ENCODE data around the gene RTRAF.

RTRAF gene

DNA sequence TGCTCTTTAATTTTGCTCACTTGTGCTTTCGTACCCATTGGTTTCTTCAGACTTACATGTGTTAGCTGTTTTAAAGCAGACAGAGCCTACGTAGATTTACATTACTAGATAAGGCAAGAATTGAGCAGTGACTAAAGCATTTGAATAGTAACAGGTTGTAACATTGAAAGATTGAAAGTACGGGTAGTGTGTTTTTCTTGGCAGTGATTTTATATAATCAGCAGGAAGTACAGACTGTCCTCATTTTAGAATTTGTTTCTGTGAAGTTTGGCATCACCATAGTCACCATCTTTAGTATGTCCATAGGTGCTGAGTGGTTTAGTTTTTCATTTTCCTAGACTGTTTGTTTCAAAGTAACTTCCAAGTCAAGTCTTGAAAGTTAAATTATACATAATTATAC is 14.0 kb downstream of the RTRAF start:
- no peak overlapping the region for H3K27ac ChIP-seq (replicated peaks)
- no peak for DNase-seq (ENCODE audit: low read depth in 1 of 2, low spot score in 1 of 2)
- no peaks in the 10 kb centered on the region for H3K27me3 ChIP-seq (ENCODE audit: insufficient read depth, poor library complexity, severe bottlenecking)
- TF ChIP-seq, protein P1, sequence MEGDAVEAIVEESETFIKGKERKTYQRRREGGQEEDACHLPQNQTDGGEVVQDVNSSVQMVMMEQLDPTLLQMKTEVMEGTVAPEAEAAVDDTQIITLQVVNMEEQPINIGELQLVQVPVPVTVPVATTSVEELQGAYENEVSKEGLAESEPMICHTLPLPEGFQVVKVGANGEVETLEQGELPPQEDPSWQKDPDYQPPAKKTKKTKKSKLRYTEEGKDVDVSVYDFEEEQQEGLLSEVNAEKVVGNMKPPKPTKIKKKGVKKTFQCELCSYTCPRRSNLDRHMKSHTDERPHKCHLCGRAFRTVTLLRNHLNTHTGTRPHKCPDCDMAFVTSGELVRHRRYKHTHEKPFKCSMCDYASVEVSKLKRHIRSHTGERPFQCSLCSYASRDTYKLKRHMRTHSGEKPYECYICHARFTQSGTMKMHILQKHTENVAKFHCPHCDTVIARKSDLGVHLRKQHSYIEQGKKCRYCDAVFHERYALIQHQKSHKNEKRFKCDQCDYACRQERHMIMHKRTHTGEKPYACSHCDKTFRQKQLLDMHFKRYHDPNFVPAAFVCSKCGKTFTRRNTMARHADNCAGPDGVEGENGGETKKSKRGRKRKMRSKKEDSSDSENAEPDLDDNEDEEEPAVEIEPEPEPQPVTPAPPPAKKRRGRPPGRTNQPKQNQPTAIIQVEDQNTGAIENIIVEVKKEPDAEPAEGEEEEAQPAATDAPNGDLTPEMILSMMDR (IDR thresholded peaks at IDR 0.05; ENCODE audit: insufficient read depth, low read length) = no peak
- TF ChIP-seq POLR2AphosphoS5 (IDR thresholded peaks at IDR 0.05; ENCODE audit: low read depth) = no peak
- TF ChIP-seq, protein P2, sequence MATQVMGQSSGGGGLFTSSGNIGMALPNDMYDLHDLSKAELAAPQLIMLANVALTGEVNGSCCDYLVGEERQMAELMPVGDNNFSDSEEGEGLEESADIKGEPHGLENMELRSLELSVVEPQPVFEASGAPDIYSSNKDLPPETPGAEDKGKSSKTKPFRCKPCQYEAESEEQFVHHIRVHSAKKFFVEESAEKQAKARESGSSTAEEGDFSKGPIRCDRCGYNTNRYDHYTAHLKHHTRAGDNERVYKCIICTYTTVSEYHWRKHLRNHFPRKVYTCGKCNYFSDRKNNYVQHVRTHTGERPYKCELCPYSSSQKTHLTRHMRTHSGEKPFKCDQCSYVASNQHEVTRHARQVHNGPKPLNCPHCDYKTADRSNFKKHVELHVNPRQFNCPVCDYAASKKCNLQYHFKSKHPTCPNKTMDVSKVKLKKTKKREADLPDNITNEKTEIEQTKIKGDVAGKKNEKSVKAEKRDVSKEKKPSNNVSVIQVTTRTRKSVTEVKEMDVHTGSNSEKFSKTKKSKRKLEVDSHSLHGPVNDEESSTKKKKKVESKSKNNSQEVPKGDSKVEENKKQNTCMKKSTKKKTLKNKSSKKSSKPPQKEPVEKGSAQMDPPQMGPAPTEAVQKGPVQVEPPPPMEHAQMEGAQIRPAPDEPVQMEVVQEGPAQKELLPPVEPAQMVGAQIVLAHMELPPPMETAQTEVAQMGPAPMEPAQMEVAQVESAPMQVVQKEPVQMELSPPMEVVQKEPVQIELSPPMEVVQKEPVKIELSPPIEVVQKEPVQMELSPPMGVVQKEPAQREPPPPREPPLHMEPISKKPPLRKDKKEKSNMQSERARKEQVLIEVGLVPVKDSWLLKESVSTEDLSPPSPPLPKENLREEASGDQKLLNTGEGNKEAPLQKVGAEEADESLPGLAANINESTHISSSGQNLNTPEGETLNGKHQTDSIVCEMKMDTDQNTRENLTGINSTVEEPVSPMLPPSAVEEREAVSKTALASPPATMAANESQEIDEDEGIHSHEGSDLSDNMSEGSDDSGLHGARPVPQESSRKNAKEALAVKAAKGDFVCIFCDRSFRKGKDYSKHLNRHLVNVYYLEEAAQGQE (IDR thresholded peaks at IDR 0.05; ENCODE audit: insufficient replicate concordance, low read depth) = no peak
- no peak for TF ChIP-seq SPI1 (IDR thresholded peaks at IDR 0.05; ENCODE audit: borderline replicate concordance, low read depth)
- TF ChIP-seq GABPA (IDR thresholded peaks at IDR 0.05; ENCODE audit: low read depth) = no peak
- H3K4me3 ChIP-seq (replicated peaks; ENCODE audit: insufficient read depth, low read length) = no peak overlapping the region

DNA sequence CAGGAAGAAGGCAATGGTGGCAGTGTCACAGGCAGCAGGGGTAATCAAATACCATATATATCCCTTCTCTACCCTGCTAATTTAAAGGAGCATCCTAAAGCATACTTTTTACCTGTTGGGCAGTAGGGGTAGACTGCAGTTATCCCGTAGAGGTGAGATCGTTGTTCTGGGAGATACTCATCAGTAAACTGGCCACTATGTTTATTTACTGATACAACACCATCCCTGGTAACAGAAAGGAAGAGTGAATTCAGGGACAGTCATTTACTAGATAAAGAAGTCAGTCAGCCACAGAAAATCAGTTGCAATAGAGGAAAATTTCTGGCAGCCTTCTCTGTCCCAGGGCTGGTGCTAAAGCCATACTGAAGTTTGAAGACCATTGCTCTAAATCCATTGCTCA is 16.3 kb downstream of the RTRAF start:
- H3K27me3 ChIP-seq (ENCODE audit: insufficient read depth, poor library complexity, severe bottlenecking) = no peaks in the 10 kb centered on the region
- H3K4me3 ChIP-seq (replicated peaks; ENCODE audit: insufficient read depth, low read length) = no peak overlapping the region
- H3K27ac ChIP-seq (replicated peaks) = no peak overlapping the region
- no peak for TF ChIP-seq SPI1 (IDR thresholded peaks at IDR 0.05; ENCODE audit: borderline replicate concordance, low read depth)
- TF ChIP-seq, protein P2 (IDR thresholded peaks at IDR 0.05; ENCODE audit: insufficient replicate concordance, low read depth) = no peak
- no peak for TF ChIP-seq POLR2AphosphoS5 (IDR thresholded peaks at IDR 0.05; ENCODE audit: low read depth)
- no peak for TF ChIP-seq GABPA (IDR thresholded peaks at IDR 0.05; ENCODE audit: low read depth)
- TF ChIP-seq, protein P1 (IDR thresholded peaks at IDR 0.05; ENCODE audit: insufficient read depth, low read length) = no peak
- no peak for DNase-seq (ENCODE audit: low read depth in 1 of 2, low spot score in 1 of 2)

DNA sequence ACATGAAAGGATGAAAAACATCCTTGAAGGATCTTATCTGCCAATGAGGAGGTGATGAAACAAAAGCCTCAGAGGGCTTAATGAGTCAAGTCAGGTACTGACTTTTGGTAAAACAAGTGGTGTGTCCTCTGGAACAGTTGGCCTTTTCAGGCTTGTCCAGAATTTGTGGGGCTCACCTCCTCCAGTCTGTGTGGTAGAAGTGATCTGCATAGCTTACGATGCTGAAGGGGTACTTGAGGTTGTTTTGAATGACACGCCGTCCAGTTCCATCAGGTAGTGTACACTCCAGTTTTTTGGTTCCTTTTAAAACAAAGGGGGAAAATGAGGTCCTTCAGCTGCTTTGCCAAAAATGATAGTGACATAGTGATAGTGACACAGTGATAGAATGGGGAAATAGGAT is 17.0 kb downstream of the RTRAF start:
- no peak for DNase-seq (ENCODE audit: low read depth in 1 of 2, low spot score in 1 of 2)
- TF ChIP-seq GABPA (IDR thresholded peaks at IDR 0.05; ENCODE audit: low read depth) = no peak
- TF ChIP-seq SPI1 (IDR thresholded peaks at IDR 0.05; ENCODE audit: borderline replicate concordance, low read depth) = no peak
- no peak for TF ChIP-seq POLR2AphosphoS5 (IDR thresholded peaks at IDR 0.05; ENCODE audit: low read depth)
- TF ChIP-seq, protein P2 (IDR thresholded peaks at IDR 0.05; ENCODE audit: insufficient replicate concordance, low read depth) = no peak
- TF ChIP-seq, protein P1 (IDR thresholded peaks at IDR 0.05; ENCODE audit: insufficient read depth, low read length) = no peak
- H3K27me3 ChIP-seq (ENCODE audit: insufficient read depth, poor library complexity, severe bottlenecking) = no peaks in the 10 kb centered on the region
- H3K27ac ChIP-seq (replicated peaks) = no peak overlapping the region
- H3K4me3 ChIP-seq (replicated peaks; ENCODE audit: insufficient read depth, low read length) = no peak overlapping the region

Data from HL-60 (cell line).